ENCODE measurements around the gene SIAH3. TPM values are rescaled to one million over a fixed set of nuclear protein-coding genes. Genes with fewer than 3 reads are reported as not detected.

SIAH3 gene
- not detected for total RNA-seq
- polyA plus RNA-seq: under 1 TPM in 1 of 3 donors, not detected in 2; 0.01 TPM

GRCh38 chr13:45851171-45851921 is at the start of gene SIAH3:
Gene SIAH3, minus strand, starts transcription at chr13:45851753. Its CDS starts 124 bp downstream, at chr13:45851629.
- TF ChIP-seq POLR2A (IDR thresholded peaks at IDR 0.05) (no peak), POLR2AphosphoS5 (IDR thresholded peaks at IDR 0.05) (no peak), EP300 (IDR thresholded peaks at IDR 0.05) (no peak), CTCF (IDR thresholded peaks at IDR 0.05) (no peak)
- no peak within 1 kb of the TSS for H3K27ac ChIP-seq
- intact Hi-C loops (cut with DNase I): no loop called here
- H3K36me3 ChIP-seq: no peaks in the 10 kb centered on the region
- WGBS, 2 donors: 5 to 15% methylated on average over 35 of the region's 35 CpGs
- DNase-seq: no peak
- H3K9me3 ChIP-seq: peaks cover 0 to 5% (median 2%) of the 10 kb centered on the region in 4 donors
- peaks cover 0 to 27% (median 6%) of the 10 kb centered on the region in 3 donors for H3K27me3 ChIP-seq
- peak within 1 kb of the TSS; percentile 19 to 42 (median 36) for H3K4me3 ChIP-seq
- H3K4me1 ChIP-seq: peaks cover 0 to 22% (median 15%) of the 10 kb centered on the region in 4 donors

- H3K27ac ChIP-seq: no peak overlapping the region
- H3K36me3 ChIP-seq: no peaks in the 10 kb centered on the region
- no peak for DNase-seq
- 22 to 56% methylated on average over 3 of the region's 3 CpGs for WGBS, 2 donors
- no peak for TF ChIP-seq EP300 (IDR thresholded peaks at IDR 0.05)
- TF ChIP-seq POLR2AphosphoS5 (IDR thresholded peaks at IDR 0.05): no peak
- no peak for TF ChIP-seq CTCF (IDR thresholded peaks at IDR 0.05)
- no peak for TF ChIP-seq POLR2A (IDR thresholded peaks at IDR 0.05)
- H3K27me3 ChIP-seq: no peaks in the 10 kb centered on the region
- peaks cover 0 to 13% (median 11%) of the 10 kb centered on the region in 4 donors for H3K4me1 ChIP-seq
- H3K9me3 ChIP-seq: no peaks in the 10 kb centered on the region
- H3K4me3 ChIP-seq: no peak overlapping the region
- intact Hi-C loops (cut with DNase I): no loop called here
Measured at GRCh38 chr13:45899406-45899805, 47.9 kb upstream of the SIAH3 start.

GRCh38 chr13:45897562-45897961 is 46.0 kb upstream of the SIAH3 start:
- 94 to 96% methylated on average over 2 of the region's 2 CpGs for WGBS, 2 donors
- Histone ChIP-seq H3K27me3 (no peaks in the 10 kb centered on the region), H3K9me3 (no peaks in the 10 kb centered on the region), H3K4me3 (no peak overlapping the region), H3K4me1 (peaks cover 0 to 13% (median 11%) of the 10 kb centered on the region in 4 donors), H3K27ac (no peak overlapping the region), H3K36me3 (no peaks in the 10 kb centered on the region)
- no peak for DNase-seq
- no peak for TF ChIP-seq EP300 (IDR thresholded peaks at IDR 0.05)
- TF ChIP-seq CTCF (IDR thresholded peaks at IDR 0.05): no peak
- no peak for TF ChIP-seq POLR2AphosphoS5 (IDR thresholded peaks at IDR 0.05)
- TF ChIP-seq POLR2A (IDR thresholded peaks at IDR 0.05): no peak
- intact Hi-C loops (cut with DNase I): no loop called here

- no peak overlapping the region for H3K4me3 ChIP-seq
- DNase-seq: no peak
- WGBS, 2 donors: 86 to 91% methylated on average over 5 of the region's 5 CpGs
- no peaks in the 10 kb centered on the region for H3K9me3 ChIP-seq
- H3K27ac ChIP-seq: no peak overlapping the region
- H3K36me3 ChIP-seq: no peaks in the 10 kb centered on the region
- H3K4me1 ChIP-seq: peaks cover 0 to 13% (median 11%) of the 10 kb centered on the region in 4 donors
- intact Hi-C loops (cut with DNase I): no loop called here
- no peaks in the 10 kb centered on the region for H3K27me3 ChIP-seq
- no peak for TF ChIP-seq EP300 (IDR thresholded peaks at IDR 0.05)
- TF ChIP-seq POLR2A (IDR thresholded peaks at IDR 0.05): no peak
- TF ChIP-seq POLR2AphosphoS5 (IDR thresholded peaks at IDR 0.05): no peak
Measured at GRCh38 chr13:45896285-45896684, 44.7 kb upstream of the SIAH3 start.

GRCh38 chr13:45895881-45896280 is 44.3 kb upstream of the SIAH3 start:
- no peak overlapping the region for H3K4me3 ChIP-seq
- TF ChIP-seq POLR2A (IDR thresholded peaks at IDR 0.05) (no peak), EP300 (IDR thresholded peaks at IDR 0.05) (no peak), POLR2AphosphoS5 (IDR thresholded peaks at IDR 0.05) (no peak), CTCF (IDR thresholded peaks at IDR 0.05) (no peak)
- no peak for DNase-seq
- 65 to 74% methylated on average over 2 of the region's 2 CpGs for WGBS, 2 donors
- no peak overlapping the region for H3K27ac ChIP-seq
- H3K27me3 ChIP-seq: no peaks in the 10 kb centered on the region
- intact Hi-C loops (cut with DNase I): no loop called here
- H3K36me3 ChIP-seq: no peaks in the 10 kb centered on the region
- peaks cover 0 to 13% (median 11%) of the 10 kb centered on the region in 4 donors for H3K4me1 ChIP-seq
- no peaks in the 10 kb centered on the region for H3K9me3 ChIP-seq

All from sigmoid colon (tissue), 7 donors.